HepG2 (cell line): ENCODE measurements around the gene LUC7L. TPM values are rescaled to one million over a fixed set of nuclear protein-coding genes. Genes with fewer than 3 reads are reported as not detected.

Experiments
- ATAC-seq: fragments of 200-7000 bp; cut with Tn5 transposase; 3 replicates; pipeline ENCODE4 v1.9.1; 2020; ENCODE audit warnings: mild to moderate bottlenecking, moderate library complexity
- BruUV-seq: library from RNA; stranded (reverse); fragments of 400-500 nt; replicated peaks from 2 replicates; lab custom pipeline; 2021; lab: Mats Ljungman, UMichigan
- CTCF ChIA-PET: fragments of 300-600 bp; formaldehyde crosslinking; extraction: SDS; loops from one replicate; lab custom pipeline; 2021; ENCODE audit warnings: low total read pairs, inconsistent platforms, low intra/inter-chr PET ratio; lab: Yijun Ruan, JAX
- POLR2A ChIA-PET: fragments of 350-600 bp; sonication (Branson Sonifier 250); formaldehyde crosslinking; loops from one replicate; lab custom pipeline; 2020; ENCODE audit warnings: antibody characterized with exemption, inconsistent platforms; lab: Yijun Ruan, JAX
- DNase-seq: peaks from one replicate; pipeline ENCODE4 v3.0.0-alpha.2; 2015; ENCODE audit warnings: low spot score
- FAIRE-seq: peaks from 3 replicates; lab custom pipeline; 2011; peaks lifted over from hg19 to GRCh38; lab: Jason Lieb, UNC
- H2AFZ ChIP-seq: one replicate; pipeline ENCODE4 v1.6.1; 2011; ENCODE audit warnings: low read length, inconsistent platforms
- H3K27ac ChIP-seq: fragments of 300-600 bp; 3 replicates; pipeline ENCODE4 v1.8.0; 2011; ENCODE audit warnings: mixed run types, mild to moderate bottlenecking, mixed read lengths, low read length, inconsistent platforms; ENCODE audit not compliant: insufficient read depth; ENCODE audit errors: extremely low read length
- H3K27me3 ChIP-seq, 2 experiments: fragments of 200-600 bp in 1 of 2; 2 replicates in 1 of 2; 3 replicates in 1 of 2; pipeline versions ENCODE4 v1.6.0 to v1.8.0; 2011; ENCODE audit warnings: low read length in 2 of 2, mild to moderate bottlenecking in 2 of 2, moderate library complexity in 2 of 2, inconsistent platforms in 1 of 2; ENCODE audit not compliant: insufficient read depth in 2 of 2, control insufficient read depth in 1 of 2
- H3K36me3 ChIP-seq, 2 experiments: fragments of 200-600 bp in 1 of 2; replicated peaks in 1 of 2; 2 replicates in 1 of 2; 3 replicates in 1 of 2; pipeline versions ENCODE4 v1.5.1 to v1.8.0; 2011; ENCODE audit warnings: low read length in 2 of 2, inconsistent platforms in 1 of 2; ENCODE audit not compliant: insufficient read depth in 2 of 2, control insufficient read depth in 1 of 2
- H3K4me1 ChIP-seq: 2 replicates; pipeline ENCODE4 v1.5.1; 2012; ENCODE audit warnings: low read length, inconsistent platforms; ENCODE audit not compliant: insufficient read depth
- H3K4me2 ChIP-seq: 2 replicates; pipeline ENCODE4 v1.6.0; 2011; ENCODE audit warnings: low read depth, low read length, inconsistent platforms
- H3K4me3 ChIP-seq, 3 experiments: fragments of 200-600 bp in 1 of 3; sonication (generic), shearing (Covaris generic) in 1 of 3; replicated peaks in 1 of 3; 2 replicates each; pipeline ENCODE4 v1.5.1; 2011 to 2016; ENCODE audit warnings: low read length in 3 of 3, inconsistent platforms in 2 of 3, low read depth in 2 of 3, mild to moderate bottlenecking in 2 of 3, control low read depth in 1 of 3, mixed read lengths in 1 of 3; ENCODE audit not compliant: insufficient read depth in 1 of 3
- H3K79me2 ChIP-seq: one replicate; pipeline ENCODE4 v1.6.1; 2011; ENCODE audit warnings: low read length, inconsistent platforms; ENCODE audit not compliant: insufficient read depth
- H3K9ac ChIP-seq: 2 replicates; pipeline ENCODE4 v1.6.0; 2011; ENCODE audit warnings: mild to moderate bottlenecking, low read depth, low read length, inconsistent platforms; ENCODE audit not compliant: insufficient read depth
- H3K9me3 ChIP-seq: 2 replicates; pipeline ENCODE4 v1.5.1; 2012; ENCODE audit warnings: mild to moderate bottlenecking, low read length
- H4K20me1 ChIP-seq: 2 replicates; pipeline ENCODE4 v1.6.0; 2011; ENCODE audit warnings: inconsistent platforms, mild to moderate bottlenecking, low read length, moderate library complexity; ENCODE audit not compliant: insufficient read depth
- ARNTL ChIP-seq: sonication (generic); formaldehyde crosslinking; IDR thresholded peaks from 2 replicates; pipeline ENCODE4 v1.4.0; 2020; ENCODE audit warnings: mild to moderate bottlenecking, missing genetic modification reagents
- EZH2 ChIP-seq: conservative IDR thresholded peaks from 2 replicates; pipeline ENCODE4 v1.6.1; 2012; ENCODE audit warnings: mild to moderate bottlenecking, low read depth, low read length, moderate library complexity
- KDM5B ChIP-seq: sonication (generic); formaldehyde crosslinking; IDR thresholded peaks from 2 replicates; pipeline ENCODE4 v1.4.0; 2020; ENCODE audit warnings: missing genetic modification reagents, mild to moderate bottlenecking, borderline replicate concordance
- MTF2 ChIP-seq: sonication (generic); formaldehyde crosslinking; IDR thresholded peaks from 2 replicates; pipeline ENCODE4 v1.5.0; 2020; ENCODE audit warnings: missing genetic modification reagents, borderline replicate concordance
- THAP11 ChIP-seq: IDR thresholded peaks from 2 replicates; pipeline ENCODE4 v1.6.1; 2016; ENCODE audit warnings: missing biosample characterization, missing genetic modification reagents
- ZFP62 ChIP-seq: sonication (generic); formaldehyde crosslinking; IDR thresholded peaks from 2 replicates; pipeline ENCODE4 v1.4.0; 2020; ENCODE audit warnings: missing genetic modification reagents
- ZNF572 ChIP-seq: sonication (generic); formaldehyde crosslinking; IDR thresholded peaks from 2 replicates; pipeline ENCODE4 v1.5.1; 2020; ENCODE audit warnings: mild to moderate bottlenecking, missing genetic modification reagents
- WGBS: methylation state at CpG from one replicate; pipeline ENCODE4 v1.1.6; 2017; ENCODE audit warnings: low lambda C conversion rate; 5-methylcytosine and 5-hydroxymethylcytosine counted together
- in situ Hi-C: cut with HindIII; loops from 2 replicates; pipeline ENCODE4 v1.10.0; 2017; ENCODE audit warnings: low pct_unique_long_range_greater_than_20kb; ENCODE audit not compliant: extremely low pct_ligation_motif_present
- intact Hi-C: fragments of 100-400 bp; cut with micrococcal nuclease; formaldehyde crosslinking; loops from one replicate; pipeline ENCODE4 v1.10.0; 2022; ENCODE audit not compliant: unreplicated experiment
- polyA plus RNA-seq, 8 experiments: library from polyadenylated mRNA; depleted of rRNA in 3 of 8; stranded (reverse) in 7 of 8; unstranded in 1 of 8; fragments of >200 nt; fragmentation: Illumina TruSeq in 4 of 8; extraction: Trizol in 4 of 8; gene quantifications; 2 replicates each; pipeline versions ENCODE4 v1.2.1 to v1.2.3, GENCODE V29; 2011 to 2016; ENCODE audit warnings: low read depth in 4 of 8, missing spikeins in 1 of 8, mixed read lengths in 1 of 8; ENCODE audit not compliant: insufficient read depth in 1 of 8
- total RNA-seq, 5 experiments: library from RNA; depleted of rRNA; stranded (reverse); fragments of >200 nt; fragmentation: Illumina TruSeq; extraction: Trizol; gene quantifications; 2 replicates each; pipeline ENCODE4 v1.2.3, GENCODE V29; 2016; ENCODE audit warnings: low read depth in 1 of 5
- TF ChIP-seq, protein P1 (sequence below): sonication (generic); formaldehyde crosslinking; conservative IDR thresholded peaks from 2 replicates; pipeline ENCODE4 v1.4.0; 2020; ENCODE audit warnings: mild to moderate bottlenecking, missing genetic modification reagents, moderate library complexity

LUC7L gene
- total and polyA plus RNA-seq, 2 of the 13 experiments (the other 11 are each of a cell fraction or from before 2014, with no cell fraction given): 48.7 to 56.9 TPM

- Histone ChIP-seq H3K79me2 (no peaks in the 10 kb centered on the region), H3K9me3 (no peaks in the 10 kb centered on the region), H3K36me3 (no peaks in the 10 kb centered on the region), H3K27ac (no peak within 1 kb of the TSS), H3K4me3 (peak within 1 kb of the TSS in 2 of 3 experiments; percentile 20 to 54; a peak in 1 of 6 replicates), H3K4me2 (peak within 1 kb of the TSS; percentile 51), H4K20me1 (peaks cover 3% of the 10 kb centered on the region; the same call in 1 of the 2 replicates), H3K9ac (no peak within 1 kb of the TSS), H3K4me1 (peaks cover 38% of the 10 kb centered on the region), H3K27me3 (peaks cover 23 to 58% of the 10 kb centered on the region in 2 experiments), H2AFZ (no peak within 1 kb of the TSS)
- intact Hi-C loops (no loop called here), in situ Hi-C loops (no loop called here)
- no peak for ATAC-seq
- 6% methylated on average over 32 of the region's 75 CpGs for WGBS
- FAIRE-seq: no peak
- no TSS peak for BruUV-seq
- no peak for DNase-seq
- TF ChIP-seq MTF2 (CRISPR knock-in tag) (peak; percentile 31; the same call in 1 of the 2 replicates), EZH2 (peak; percentile 81), ZFP62 (CRISPR knock-in tag) (no peak), KDM5B (CRISPR knock-in tag) (0 out of 2 replicates have a peak, but pooled peaks have one; percentile 37), THAP11 (CRISPR knock-in tag) (no peak)
- ChIA-PET POLR2A (no interaction called here), CTCF (no interaction called here)
Measured at GRCh38 chr16:165539-166374, 63.5 kb downstream of the LUC7L start, which contains the start of gene HBM. Gene HBM, plus strand, starts transcription at chr16:165978. Its CDS starts 20 bp downstream, at chr16:165998.

- ChIA-PET CTCF (no interaction called here), POLR2A (no interaction called here)
- BruUV-seq: no TSS peak
- ATAC-seq: no peak
- Histone ChIP-seq H3K79me2 (no peaks in the 10 kb centered on the region), H3K9me3 (no peaks in the 10 kb centered on the region), H4K20me1 (peaks cover 3% of the 10 kb centered on the region; the same call in 1 of the 2 replicates), H3K27me3 (peaks cover 23 to 62% of the 10 kb centered on the region in 2 experiments), H3K4me2 (peak overlapping the region; percentile 51), H3K4me1 (peaks cover 38% of the 10 kb centered on the region), H2AFZ (no peak overlapping the region), H3K4me3 (peak overlapping the region in 2 of 3 experiments; percentile 20 to 54; a peak in 1 of 6 replicates), H3K9ac (no peak overlapping the region), H3K27ac (no peak overlapping the region), H3K36me3 (no peaks in the 10 kb centered on the region)
- WGBS: 44% methylated on average over 25 of the region's 77 CpGs
- no peak for DNase-seq
- intact Hi-C loops (no loop called here), in situ Hi-C loops (no loop called here)
- TF ChIP-seq, protein P1, sequence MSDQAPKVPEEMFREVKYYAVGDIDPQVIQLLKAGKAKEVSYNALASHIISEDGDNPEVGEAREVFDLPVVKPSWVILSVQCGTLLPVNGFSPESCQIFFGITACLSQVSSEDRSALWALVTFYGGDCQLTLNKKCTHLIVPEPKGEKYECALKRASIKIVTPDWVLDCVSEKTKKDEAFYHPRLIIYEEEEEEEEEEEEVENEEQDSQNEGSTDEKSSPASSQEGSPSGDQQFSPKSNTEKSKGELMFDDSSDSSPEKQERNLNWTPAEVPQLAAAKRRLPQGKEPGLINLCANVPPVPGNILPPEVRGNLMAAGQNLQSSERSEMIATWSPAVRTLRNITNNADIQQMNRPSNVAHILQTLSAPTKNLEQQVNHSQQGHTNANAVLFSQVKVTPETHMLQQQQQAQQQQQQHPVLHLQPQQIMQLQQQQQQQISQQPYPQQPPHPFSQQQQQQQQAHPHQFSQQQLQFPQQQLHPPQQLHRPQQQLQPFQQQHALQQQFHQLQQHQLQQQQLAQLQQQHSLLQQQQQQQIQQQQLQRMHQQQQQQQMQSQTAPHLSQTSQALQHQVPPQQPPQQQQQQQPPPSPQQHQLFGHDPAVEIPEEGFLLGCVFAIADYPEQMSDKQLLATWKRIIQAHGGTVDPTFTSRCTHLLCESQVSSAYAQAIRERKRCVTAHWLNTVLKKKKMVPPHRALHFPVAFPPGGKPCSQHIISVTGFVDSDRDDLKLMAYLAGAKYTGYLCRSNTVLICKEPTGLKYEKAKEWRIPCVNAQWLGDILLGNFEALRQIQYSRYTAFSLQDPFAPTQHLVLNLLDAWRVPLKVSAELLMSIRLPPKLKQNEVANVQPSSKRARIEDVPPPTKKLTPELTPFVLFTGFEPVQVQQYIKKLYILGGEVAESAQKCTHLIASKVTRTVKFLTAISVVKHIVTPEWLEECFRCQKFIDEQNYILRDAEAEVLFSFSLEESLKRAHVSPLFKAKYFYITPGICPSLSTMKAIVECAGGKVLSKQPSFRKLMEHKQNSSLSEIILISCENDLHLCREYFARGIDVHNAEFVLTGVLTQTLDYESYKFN (CRISPR knock-in tag): no peak
- TF ChIP-seq ARNTL (CRISPR knock-in tag): no peak
- no peak for TF ChIP-seq ZNF572 (CRISPR knock-in tag)
- no peak for FAIRE-seq
Measured at GRCh38 chr16:164827-165538, 64.3 kb downstream of the LUC7L start.
